GM12892 (cell line): ENCODE measurements around the gene DYRK1A.

Source experiments
- POLR2A ChIP-seq: IDR thresholded peaks from 2 replicates; pipeline ENCODE4 v1.6.1; 2011; ENCODE audit warnings: low read depth, low read length, control low read depth
- TAF1 ChIP-seq: IDR thresholded peaks from 2 replicates; pipeline ENCODE4 v1.6.1; 2011; ENCODE audit warnings: low read depth, mild to moderate bottlenecking, control low read depth, low read length, borderline replicate concordance

DNA sequence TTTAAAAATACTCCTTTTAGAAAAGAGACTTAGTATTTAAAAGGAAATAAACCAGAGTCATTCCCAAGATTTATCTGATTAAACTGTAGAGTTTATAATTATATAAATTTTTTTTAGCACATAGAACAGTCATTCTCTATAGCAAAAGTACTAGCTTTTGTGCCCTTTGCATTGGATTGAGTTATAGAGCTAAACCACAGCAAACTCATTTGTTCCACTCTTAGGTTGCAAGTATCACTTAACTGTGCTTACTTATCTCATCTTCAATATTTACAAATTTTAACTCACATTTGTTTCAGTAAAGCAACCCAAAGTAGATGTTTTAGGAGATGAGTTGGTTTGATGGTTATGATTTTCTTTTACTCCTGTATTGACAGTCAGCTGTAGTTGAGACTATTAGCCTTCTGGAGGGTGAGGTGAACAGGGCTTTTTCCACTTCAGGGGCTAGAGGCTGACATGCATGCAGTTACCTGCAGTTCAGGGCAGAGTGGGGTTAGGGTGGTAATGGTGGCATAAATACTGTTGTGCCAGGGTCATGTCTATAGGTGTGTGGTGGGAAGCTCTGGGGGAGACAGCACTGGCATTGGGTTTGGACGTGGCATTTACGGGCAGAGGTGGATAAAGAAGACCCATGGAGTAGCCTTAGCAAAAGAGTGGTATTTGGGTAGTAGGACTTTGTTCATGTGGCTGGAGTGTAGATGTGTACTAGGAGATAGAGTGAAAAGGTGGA lies 42.1 kb downstream of the DYRK1A start:
- TF ChIP-seq POLR2A: no peak
- no peak for TF ChIP-seq TAF1
